Skin of body (tissue), 2 donors: ENCODE results near the gene GCN1. TPM values are rescaled to one million over a fixed set of nuclear protein-coding genes. Genes with fewer than 3 reads are reported as not detected.
A peak's percentile ranks its signal among the peaks of the same experiment; 100 is the strongest.
"Not testable (repeated sequence)": the region's sequence is repeated elsewhere in the genome, so short reads cannot be mapped to it uniquely, and the experiment has no call there.

Experiments used
- DNase-seq: peaks from one replicate; lab custom pipeline; 2025; lab: John Stamatoyannopoulos, UW
- total RNA-seq: library from RNA; depleted of rRNA; stranded (reverse); fragments of >200 nt; gene quantifications from one replicate; pipeline ENCODE4 v1.2.3, GENCODE V29; 2014

The GCN1 gene, protein sequence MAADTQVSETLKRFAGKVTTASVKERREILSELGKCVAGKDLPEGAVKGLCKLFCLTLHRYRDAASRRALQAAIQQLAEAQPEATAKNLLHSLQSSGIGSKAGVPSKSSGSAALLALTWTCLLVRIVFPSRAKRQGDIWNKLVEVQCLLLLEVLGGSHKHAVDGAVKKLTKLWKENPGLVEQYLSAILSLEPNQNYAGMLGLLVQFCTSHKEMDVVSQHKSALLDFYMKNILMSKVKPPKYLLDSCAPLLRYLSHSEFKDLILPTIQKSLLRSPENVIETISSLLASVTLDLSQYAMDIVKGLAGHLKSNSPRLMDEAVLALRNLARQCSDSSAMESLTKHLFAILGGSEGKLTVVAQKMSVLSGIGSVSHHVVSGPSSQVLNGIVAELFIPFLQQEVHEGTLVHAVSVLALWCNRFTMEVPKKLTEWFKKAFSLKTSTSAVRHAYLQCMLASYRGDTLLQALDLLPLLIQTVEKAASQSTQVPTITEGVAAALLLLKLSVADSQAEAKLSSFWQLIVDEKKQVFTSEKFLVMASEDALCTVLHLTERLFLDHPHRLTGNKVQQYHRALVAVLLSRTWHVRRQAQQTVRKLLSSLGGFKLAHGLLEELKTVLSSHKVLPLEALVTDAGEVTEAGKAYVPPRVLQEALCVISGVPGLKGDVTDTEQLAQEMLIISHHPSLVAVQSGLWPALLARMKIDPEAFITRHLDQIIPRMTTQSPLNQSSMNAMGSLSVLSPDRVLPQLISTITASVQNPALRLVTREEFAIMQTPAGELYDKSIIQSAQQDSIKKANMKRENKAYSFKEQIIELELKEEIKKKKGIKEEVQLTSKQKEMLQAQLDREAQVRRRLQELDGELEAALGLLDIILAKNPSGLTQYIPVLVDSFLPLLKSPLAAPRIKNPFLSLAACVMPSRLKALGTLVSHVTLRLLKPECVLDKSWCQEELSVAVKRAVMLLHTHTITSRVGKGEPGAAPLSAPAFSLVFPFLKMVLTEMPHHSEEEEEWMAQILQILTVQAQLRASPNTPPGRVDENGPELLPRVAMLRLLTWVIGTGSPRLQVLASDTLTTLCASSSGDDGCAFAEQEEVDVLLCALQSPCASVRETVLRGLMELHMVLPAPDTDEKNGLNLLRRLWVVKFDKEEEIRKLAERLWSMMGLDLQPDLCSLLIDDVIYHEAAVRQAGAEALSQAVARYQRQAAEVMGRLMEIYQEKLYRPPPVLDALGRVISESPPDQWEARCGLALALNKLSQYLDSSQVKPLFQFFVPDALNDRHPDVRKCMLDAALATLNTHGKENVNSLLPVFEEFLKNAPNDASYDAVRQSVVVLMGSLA (N-terminal part only)
- total RNA-seq: 113 TPM

DNA sequence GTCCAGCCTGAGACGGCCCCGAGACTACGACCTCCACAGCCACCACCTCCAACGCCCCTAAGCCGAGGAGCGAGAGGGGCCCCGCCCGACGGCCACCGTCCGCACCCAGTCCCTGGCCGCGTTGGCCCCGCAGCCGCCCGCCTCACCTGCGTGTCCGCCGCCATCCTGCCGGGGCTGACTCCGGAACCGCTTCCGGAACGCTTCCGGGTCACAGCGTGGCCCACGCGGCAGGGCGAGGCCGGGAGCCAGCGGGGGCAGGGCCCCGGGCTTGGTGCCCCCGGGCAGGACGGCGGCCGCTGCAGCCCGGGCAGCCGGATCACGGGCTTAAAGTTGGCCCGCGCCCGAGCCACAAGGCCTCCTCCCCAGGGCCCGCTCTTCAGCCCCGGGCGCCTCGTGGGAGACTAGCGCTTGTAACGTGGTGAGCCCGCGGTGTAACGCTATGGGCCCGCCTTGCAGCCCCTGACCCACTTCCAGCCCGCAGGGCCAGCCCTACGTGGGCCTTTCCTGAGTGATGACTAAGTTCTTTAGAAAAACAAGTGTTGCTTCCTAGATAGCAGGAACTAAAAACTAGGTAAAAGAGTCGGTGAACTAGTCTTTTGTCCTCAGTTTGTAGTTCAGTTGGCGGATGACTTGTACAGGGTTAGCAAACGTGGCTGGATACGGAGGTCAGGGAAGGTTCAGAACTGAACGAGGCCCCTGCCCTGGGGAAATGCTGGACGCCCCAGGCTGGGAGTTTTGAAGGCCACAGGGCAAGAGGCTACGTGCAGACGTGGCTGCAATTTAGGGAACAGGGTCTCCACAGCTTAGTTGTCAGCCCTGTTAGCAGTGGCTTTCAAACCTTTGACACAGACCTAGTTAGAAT, at the start of gene GCN1:
Gene GCN1, minus strand, starts transcription at position 182 of the 862 bp plus-strand sequence. Its CDS starts 18 bp downstream, at position 164.
- DNase-seq: peak; percentile 59

DNA sequence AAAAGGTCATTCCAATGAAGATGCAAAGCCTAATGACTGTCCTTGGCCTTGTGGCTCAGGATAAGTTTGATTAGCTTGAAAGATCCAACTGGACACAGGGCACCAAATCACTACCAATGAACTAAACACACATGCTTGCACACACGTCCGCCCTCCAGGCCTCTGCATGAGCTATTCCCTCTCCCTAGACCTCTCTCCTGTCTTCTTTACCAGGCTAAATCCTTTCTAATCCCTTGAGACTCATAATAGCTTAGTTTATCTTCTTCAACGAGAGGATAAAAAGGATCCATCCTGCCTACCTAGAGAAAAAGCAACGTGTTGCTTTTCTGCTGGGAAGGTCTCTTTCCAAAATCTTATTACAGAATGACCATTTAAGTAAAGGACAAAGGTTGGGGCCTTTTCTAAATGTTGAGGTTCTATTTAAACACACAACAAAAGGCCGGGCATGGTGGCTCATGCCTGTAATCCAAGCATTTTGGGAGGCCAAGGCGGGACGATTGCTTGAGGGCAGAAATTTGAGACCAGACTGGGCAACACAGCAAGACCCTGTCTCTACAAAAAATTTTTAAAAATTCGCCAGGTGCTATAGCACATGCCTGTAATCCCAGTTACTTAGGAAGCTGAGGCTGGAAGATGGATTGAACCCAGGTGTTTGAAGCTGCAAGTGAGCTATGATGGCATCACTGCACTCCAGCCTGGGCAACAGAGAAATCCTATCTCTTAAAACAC, 48.6 kb upstream of the GCN1 start:
- no peak for DNase-seq

DNA sequence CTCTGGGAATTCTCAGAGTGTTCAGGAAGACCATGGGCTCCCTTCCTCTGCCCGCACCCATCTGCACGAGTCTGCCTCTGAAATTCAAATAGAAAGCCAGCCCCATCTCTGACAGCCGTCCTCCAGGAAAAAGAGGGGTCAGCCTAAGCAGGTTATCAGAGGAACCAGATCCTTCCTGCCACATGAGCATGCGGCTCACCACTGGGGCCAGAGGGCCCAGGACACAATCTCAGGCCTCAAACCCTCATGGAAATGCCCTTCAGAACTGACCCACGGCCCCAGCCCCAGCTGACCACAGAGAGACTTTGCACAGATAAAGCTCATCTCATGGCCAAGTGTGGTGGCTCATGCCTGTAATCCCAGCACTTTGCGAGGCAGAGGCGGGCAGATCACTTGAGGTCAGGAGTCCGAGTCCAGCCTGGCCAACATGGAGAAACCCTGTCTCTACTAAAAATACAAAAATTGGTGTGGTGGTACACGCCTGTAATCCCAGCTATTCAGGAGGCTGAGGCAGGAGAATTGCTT, 47.8 kb upstream of the GCN1 start:
- no peak for DNase-seq

DNA sequence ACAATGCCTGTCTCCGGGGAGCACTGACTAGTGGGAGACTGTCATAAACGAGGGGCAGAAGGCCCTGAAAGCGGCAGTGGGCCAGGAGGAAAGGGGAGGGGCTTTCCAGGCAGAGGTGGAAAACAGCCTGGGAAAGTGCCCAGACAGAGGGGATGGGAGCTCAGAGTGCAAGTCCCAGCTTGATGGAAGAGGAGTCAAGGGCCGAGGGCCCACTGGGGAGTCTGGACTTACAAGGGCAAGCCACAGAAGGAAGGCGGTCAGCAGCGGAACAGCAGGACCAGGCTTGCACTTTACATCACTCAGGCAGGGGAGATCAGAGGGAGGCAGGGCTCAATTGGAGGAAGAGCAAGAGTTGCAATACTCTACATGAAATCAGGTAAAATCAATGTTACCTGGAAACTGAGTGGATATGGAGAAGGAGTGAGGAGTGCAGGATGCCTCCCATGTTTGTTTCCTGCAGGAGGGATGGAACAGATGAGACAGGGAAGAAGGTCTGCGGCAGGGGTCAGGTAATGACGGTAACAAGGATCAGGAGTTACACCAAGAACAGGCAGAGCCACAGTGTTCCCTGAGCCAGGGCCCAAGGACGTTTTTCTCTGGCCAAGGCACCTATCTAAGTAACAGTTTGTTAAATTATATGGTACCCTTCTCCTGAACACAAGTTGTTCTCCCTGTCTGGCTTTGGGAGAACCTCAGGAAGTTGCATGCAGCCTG, 47.2 kb upstream of the GCN1 start:
- DNase-seq: no peak

DNA sequence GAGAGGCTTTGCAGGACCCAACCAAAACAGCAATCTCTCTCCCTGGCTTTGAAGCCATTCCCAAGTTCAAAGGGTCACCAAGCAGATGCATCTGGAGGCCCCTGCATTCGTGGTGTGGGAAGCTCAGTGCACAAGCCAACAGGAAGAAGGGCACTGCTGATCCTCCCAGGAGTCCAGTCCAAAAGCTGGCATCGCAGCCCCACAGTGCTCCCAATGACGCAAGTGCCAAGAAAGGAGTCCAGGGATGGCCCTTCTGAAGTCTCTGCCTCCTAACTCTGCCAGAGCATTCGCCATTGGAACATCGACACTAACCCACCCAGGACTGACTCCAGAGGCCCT, 45.9 kb upstream of the GCN1 start:
- no peak for DNase-seq

DNA sequence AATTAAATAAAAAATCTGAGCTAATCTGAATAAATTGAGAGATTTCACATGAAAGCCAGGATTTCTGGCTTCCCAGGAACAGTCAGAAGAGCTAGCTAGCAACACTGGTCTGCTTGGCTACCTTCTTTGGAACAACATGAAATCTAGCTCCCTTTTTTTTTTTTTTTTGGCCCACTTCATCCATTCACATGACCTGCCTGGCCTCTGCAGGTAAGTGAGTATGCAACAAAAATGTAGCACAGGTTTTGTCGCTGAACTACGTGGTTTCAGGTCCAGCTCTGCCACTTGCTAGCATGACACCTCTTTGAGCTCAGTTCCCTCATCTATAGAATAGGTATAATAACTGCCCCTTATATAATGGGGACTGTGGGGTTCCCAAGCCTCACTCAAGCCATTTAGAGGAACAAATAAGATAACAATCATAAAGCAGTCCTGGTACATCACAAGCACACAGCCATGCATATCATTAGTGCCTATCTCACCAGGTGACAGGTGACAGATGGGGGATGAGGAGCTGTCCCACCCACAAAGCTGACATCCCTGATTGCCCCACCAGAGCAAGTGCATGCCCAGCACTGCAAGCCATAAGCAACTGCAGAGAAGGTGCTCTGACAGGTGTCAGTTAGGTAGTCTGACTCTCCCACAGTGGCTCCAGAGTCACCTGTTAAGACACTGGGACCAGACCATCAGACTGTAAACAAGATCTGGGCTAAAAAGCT, 45.4 kb upstream of the GCN1 start:
- DNase-seq: no peak

DNA sequence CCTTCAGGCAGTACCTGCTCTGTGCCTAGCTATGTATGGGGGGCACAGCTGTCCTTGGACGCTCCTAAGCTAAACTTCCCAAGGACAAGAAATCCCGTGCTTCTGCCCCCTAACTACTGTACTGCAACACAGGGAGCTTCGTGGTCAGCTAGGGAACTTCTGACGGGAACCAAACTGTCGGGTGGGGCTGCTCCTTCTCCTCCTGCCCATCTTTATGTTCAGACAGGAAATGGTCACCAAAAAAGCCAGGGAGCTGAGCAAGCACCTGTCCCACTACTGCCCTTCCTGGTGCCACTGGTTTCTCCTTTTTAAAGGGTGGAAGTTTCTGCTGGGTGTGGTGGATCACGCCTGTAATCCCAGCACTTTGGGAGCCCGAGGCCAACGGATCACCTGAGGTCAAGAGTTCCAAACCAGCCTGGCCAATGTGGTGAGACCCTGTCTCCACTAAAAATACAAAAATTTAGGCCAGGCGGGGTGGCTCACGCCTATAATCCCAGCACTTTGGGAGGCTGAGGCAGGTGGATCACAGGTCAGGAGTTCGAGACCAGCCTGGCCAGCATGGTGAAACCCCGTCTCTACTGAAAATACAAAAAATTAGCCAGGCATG, 44.4 kb upstream of the GCN1 start:
- DNase-seq: no peak

DNA sequence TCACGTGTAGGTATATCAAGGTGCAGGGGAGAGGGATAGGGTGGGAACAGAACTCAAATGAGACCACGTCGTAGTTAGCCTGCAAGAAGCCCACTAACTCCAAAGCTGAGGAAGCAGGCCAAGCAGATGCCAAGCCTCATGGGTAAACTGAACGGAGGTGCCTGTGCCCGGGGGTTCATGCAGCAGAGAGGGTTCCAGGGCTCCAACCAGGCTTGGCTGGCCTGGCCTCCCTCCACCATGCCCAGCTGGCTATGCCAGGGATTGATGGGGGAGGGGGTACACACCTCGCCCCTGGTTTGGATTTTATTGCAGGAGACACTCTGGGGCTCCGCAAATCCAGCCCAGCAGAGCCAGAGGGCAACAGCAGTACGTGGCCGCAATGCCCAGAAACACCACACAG, 43.7 kb upstream of the GCN1 start:
- no peak for DNase-seq

DNA sequence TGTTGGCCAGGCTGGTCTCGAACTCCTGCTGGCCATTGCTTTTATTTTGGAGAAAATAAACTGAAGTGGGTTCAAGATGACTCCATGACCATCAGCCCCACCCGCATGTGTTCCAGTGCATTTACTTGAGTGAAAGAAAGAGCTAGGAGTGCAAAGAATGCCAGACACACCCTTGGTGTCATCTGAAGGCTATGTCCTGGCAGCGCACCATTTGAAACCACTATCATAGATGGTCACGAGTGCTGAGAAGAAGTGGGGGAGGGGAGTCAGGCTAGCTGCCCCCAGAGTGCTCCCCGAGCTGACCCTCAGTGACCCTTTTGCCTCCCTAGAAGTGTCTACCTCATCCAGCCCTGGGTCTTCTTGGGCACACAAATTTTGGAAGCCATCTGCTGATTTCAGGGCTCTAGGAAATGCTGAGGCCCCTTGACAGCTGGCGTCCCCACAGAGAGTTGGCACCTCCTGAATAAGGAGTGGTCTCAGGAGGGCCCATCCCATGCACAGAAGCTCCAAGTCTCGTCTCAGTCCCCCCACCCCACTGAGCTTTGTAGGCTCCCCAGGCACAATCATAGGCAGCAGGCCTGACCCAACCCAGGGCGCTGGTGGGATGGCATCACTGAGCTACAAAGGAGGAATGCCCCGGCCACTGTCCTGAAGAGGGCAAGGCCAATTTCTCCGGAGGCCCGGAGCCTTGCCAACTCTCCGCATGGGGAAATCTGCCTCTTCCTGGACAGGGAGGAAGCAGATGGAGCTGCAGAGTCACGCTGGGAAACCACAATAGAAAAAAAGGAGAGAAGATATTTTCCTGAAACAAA, 43.1 kb upstream of the GCN1 start:
- no peak for DNase-seq

DNA sequence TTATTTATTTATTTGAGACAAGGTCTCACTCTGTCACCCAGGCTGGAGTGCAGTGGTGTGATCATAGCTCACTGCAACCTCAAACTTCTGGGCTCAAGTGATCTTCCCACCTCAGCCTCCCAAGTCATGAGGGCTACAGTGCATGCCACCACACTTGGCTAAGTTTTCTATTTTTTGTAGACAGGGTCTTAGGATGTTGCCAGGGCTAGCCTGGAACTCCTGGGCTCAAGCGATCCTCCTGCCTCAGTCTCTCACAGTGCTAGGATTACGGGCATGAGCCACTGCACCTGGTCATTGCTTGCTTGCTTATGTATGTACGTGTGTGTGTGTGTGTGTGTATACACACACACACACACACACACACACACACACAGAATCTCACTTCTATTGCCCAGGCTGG, 42.3 kb upstream of the GCN1 start:
- DNase-seq: not testable (repeated sequence)

DNA sequence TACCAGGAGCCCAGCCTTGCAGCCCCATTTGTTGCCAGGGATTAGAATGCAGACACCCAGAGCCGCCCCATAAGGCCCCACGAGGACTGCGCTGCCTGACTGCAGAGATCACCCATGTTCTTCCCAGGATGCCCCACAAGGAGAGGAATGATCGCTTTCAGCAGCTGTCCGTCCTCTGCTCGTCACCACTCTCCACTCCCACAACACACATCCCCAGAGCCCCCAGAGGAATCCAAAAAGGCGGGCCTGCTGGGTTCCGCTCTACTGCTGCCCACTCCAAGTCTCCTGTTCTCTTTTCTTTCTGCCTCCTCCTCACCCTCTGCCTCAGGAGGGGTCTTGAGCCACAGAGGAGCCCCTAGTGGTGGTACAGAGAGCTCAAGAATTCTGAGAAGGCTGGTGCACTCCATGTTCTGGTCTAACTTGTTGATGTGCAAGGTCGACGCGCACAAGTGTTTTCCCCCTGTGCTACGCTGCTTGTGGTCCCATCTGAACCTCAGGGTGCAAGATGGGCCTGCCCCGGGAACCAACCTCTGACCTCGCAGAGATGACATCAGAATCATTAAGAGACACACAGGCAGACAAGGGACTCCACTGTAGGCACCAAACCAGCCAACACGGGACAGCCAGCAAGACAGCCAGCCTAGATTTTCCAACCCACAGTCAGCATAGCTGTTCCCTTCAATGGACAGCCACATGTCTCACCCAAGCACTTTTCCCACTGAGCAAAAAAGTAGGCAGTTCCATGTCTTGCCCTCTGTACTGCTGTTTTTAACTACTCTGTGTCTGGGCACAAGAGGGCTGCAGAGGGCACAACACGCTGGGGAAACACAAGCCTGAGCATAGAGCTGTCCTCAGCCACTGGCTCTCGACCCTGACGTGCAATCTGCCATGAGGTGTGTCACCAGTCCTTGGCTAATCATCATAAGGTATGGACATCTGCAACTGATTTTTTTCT, 41.1 kb upstream of the GCN1 start:
- DNase-seq: no peak

DNA sequence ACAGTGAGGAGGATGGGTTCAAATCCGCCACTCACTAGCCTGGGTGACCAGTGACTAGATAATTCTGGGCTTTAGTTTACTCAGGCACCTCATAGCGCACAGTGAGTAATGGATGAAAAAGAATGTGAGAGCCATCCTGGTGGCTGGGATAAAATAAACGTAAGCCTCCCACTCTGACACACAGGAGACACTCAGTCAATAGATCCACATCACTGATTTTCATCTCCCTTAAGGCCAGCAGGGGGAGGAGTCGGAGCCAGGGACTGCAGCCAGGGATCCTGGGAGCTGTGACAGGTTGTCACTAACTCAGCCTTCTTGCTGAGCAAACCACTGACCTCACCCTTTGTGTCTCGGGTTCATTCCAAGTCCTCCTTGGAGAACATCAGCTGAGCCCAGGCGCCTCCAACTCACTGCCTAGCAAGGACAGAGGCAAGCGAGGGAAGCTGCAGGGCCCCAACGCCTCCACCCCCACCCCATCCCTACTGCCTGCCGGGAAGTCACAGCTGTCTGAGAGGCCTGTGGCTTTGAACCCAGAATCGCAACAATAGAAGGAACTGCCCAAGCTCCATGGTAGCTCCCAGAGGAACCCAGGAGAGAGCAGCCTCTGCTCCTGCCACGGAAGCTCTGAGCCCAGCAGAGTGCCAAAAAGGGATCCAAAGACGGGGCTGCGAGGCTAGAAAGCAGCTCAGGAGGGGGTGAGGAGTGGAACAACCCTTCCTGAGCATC, 40.3 kb upstream of the GCN1 start:
- DNase-seq: peak; percentile 87

DNA sequence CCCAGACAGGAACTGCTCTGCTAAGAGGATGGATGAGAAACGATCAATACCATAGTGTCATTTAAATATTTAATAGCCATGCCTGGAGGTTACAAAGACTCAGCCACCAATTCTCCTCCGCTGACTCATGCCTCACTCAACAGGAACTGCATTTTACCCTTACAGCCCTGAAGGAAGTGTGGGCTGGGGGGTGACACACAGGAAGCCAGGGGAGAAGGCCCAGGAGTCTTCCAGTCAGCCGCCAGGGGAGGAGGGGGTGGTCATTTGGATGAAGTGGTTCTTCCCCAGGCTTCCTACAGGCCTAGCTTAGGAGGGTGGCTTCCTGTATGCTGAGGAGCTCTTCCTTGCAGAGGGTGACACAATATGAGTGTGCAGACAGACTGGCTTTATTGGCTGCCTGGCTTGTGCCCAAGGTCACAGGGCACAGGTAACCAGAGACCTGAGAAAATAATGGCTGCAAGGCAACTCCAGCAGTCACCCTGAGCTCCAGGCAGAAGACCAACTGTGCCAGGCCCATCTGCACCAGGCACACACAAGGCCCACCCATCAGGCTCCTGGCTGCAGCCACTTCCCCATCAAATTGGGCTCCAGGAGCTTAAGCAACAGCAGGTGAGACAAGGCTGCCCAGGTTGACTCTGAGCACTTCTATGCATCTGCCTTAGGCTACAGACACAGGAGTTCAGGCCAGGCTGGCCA, 36.9 kb upstream of the GCN1 start:
- peak; percentile 46 for DNase-seq

DNA sequence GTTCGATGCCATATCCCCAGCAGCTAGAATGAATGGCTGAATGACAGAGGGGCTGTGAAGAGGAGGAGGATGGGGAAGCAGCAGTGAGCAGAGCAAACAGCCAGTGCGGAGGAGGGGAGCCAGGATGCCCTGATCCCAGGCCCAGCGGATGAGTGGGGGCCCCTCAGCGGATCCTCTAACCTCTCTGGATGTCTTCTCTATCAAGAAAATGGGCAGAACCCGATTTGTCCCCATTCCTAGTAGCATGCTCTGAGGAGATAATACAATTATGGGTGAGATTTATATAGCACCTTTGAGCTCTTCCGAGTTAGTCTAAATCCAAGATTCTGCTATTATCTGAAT, 36.4 kb upstream of the GCN1 start:
- no peak for DNase-seq
